Measurements from ENCODE around the gene SMAD4.

- TF ChIP-seq TAF1 (conservative IDR thresholded peaks at IDR 0.05) (no peak), YY1 (IDR thresholded peaks at IDR 0.05) (no peak), SP1 (IDR thresholded peaks at IDR 0.05) (peak; percentile 20)
- TF ChIP-seq, protein P1, sequence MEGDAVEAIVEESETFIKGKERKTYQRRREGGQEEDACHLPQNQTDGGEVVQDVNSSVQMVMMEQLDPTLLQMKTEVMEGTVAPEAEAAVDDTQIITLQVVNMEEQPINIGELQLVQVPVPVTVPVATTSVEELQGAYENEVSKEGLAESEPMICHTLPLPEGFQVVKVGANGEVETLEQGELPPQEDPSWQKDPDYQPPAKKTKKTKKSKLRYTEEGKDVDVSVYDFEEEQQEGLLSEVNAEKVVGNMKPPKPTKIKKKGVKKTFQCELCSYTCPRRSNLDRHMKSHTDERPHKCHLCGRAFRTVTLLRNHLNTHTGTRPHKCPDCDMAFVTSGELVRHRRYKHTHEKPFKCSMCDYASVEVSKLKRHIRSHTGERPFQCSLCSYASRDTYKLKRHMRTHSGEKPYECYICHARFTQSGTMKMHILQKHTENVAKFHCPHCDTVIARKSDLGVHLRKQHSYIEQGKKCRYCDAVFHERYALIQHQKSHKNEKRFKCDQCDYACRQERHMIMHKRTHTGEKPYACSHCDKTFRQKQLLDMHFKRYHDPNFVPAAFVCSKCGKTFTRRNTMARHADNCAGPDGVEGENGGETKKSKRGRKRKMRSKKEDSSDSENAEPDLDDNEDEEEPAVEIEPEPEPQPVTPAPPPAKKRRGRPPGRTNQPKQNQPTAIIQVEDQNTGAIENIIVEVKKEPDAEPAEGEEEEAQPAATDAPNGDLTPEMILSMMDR (IDR thresholded peaks at IDR 0.05; ENCODE audit: low read depth, low read length, missing input control) = peak; percentile 22
- TF ChIP-seq, protein P2, sequence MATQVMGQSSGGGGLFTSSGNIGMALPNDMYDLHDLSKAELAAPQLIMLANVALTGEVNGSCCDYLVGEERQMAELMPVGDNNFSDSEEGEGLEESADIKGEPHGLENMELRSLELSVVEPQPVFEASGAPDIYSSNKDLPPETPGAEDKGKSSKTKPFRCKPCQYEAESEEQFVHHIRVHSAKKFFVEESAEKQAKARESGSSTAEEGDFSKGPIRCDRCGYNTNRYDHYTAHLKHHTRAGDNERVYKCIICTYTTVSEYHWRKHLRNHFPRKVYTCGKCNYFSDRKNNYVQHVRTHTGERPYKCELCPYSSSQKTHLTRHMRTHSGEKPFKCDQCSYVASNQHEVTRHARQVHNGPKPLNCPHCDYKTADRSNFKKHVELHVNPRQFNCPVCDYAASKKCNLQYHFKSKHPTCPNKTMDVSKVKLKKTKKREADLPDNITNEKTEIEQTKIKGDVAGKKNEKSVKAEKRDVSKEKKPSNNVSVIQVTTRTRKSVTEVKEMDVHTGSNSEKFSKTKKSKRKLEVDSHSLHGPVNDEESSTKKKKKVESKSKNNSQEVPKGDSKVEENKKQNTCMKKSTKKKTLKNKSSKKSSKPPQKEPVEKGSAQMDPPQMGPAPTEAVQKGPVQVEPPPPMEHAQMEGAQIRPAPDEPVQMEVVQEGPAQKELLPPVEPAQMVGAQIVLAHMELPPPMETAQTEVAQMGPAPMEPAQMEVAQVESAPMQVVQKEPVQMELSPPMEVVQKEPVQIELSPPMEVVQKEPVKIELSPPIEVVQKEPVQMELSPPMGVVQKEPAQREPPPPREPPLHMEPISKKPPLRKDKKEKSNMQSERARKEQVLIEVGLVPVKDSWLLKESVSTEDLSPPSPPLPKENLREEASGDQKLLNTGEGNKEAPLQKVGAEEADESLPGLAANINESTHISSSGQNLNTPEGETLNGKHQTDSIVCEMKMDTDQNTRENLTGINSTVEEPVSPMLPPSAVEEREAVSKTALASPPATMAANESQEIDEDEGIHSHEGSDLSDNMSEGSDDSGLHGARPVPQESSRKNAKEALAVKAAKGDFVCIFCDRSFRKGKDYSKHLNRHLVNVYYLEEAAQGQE (IDR thresholded peaks at IDR 0.05) = peak; percentile 81
Observed at GRCh38 chr18:50982802-50983179, 47.2 kb upstream of the SMAD4 start.

Measured in liver (tissue), 3 donors.